T-helper 1 cell (primary cell): Measurements from ENCODE around the gene CHIT1.

Experiments used
- DNase-seq, 5 donors: peaks; one replicate each; pipeline ENCODE4 v3.0.0-alpha.2; 2012 to 2020

The CHIT1 gene

DNA sequence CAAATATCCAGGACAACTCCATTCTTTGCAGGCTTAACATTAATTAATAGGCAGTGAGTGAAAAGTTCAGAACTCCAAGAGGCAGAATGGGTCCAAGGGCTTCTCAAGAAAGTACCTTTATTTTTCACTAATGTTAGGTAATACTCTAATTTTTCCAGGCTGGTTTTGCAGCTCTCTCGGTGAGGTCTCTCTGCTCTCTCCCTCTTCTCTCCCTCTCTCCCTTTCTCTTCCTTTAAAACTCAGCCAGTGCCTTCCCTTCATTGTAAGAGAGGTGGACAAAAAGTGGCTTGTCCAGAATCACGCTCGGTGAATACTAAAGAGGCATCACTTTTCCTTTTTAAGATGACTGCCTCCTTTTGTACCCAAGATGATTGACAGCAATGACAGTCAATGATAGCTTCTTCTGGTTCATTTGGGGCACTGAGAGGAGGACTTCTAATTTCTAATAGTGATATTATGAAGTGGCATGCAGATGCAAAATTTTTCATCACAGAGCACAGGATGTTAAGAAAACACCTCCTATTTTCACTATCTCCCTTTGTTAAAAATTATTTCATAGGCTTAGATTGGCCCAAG, 41.7 kb downstream of the CHIT1 start:
- DNase-seq, result no peak

- DNase-seq, result no peak
These were observed 42.2 kb downstream of the CHIT1 start for GRCh38 chr1:203187304-203187685.

GRCh38 chr1:203186446-203187303, 42.8 kb downstream of the CHIT1 start, which contains the start of gene CHI3L1:
Gene CHI3L1 (minus strand): TSS chr1:203186704. CDS start chr1:203186623, 81 bp downstream.
- no peak for DNase-seq

DNA sequence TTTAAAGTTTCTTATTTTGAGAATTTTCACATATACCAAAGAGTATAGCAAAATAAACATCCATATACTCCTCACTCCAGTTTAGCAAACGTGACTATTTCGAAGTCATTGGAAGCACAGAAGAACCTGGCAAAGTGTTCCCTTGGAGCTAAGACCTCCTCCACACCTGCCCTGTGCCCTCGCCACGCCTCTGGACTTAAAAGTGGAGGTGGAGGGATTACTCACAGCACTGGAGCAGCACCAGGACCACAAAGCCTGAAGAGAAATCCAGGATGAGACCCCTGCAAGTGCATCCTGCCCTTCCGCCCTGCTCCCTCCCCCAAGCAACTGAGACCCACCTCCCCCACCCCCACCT, 43.4 kb downstream of the CHIT1 start:
- DNase-seq, result no peak

DNA sequence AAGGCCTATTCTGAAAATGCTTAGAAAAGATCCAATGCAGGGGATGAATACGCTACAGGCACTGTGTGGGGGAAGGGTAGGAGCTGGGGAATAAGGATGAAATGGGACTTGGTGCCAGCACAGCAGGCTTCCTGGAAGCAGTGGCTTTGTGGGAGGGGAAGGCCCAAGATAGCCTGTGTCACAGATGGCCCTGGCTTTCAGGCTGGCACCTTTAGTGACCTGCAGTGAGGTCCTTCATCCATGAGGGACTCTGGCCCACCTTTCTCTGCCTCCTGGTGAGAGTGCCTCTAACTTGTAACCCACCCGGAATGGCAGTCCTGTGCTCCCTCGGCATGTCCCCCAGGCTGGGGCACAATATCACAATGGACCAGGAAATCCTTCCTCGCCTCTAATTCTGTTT, 43.9 kb downstream of the CHIT1 start:
- DNase-seq, result no peak

- DNase-seq, result no peak
These were observed 44.4 kb downstream of the CHIT1 start for GRCh38 chr1:203185061-203185461.

- no peak for DNase-seq
These were observed 45.0 kb downstream of the CHIT1 start for GRCh38 chr1:203184467-203184866.

DNA sequence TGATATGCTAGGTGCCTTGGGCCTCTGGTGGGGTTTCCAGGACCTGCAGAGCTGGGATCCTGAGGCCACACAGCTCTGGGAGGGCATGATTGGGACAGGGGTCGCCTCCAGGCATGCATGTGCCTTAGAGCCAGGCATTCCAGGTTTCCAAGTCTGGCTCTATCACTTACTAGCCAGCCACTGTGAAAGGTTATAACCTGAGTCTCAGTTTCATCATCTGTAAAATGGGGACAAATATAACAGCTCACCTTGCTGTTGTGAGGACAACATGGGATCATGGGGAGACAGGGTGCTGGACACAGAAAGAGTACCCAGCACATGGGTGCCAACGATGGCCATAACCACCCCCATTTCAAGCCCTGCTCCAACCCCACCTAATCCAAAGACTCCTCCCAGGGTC, 45.6 kb downstream of the CHIT1 start:
- DNase-seq, result no peak

- no peak for DNase-seq
These were observed 47.0 kb downstream of the CHIT1 start for GRCh38 chr1:203182387-203182953.

DNA sequence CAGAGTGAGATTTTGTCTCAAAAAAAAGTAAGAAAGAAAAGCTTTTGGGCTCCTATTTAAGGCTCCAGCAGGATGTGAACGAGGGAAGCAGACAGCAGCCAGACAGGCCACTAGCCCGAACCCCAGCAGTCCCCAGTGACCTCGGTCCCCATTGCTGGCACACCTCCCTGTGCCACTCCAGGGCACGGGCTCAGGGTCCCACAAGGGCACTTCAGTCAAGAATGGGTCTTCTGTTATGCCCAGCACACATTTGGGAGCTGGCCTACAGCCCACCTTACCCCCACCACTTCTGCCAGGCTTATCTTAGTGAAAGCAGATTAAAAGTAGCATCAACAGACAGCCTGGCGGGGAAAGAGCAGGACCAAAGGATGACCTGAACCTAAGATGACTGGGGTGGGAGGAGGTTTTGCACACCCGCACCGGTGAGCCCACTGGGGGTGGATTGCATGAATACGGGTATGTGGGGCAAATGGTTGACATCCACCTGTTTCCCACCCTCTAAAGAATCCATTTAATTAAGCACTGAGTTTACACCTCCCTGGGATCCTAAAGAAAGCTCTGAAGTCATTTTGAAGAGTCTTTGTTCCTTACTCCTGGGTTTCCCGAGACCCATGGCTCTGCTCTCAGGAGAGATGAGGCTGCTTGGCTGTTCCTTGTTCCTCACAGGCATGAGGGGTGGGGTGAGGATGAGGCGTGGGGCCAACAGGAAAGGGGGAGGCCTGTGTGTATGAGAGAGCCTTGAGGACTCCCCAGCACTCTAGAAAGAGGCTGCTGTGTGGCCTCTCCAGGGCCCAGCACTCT, 47.7 kb downstream of the CHIT1 start:
- DNase-seq, result no peak

GRCh38 chr1:203180611-203181330, 48.7 kb downstream of the CHIT1 start:
- no peak for DNase-seq

DNA sequence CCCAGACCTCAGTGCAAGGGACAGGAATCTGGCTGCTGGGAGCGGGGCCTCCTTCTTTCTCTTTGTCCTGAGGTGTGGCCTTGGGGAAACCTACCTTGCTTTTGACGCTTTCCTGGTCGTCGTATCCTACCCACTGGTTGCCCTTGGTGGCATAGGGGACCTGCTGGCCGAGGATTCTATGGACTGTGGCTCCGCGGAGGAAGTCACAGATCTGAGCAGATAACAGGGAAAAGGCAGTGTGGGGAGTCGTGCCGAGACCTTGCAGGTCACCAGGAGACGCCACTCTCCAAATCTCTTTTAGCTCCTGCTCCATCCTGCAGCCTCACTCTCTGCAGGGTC, 49.8 kb downstream of the CHIT1 start:
- DNase-seq, result no peak

DNA sequence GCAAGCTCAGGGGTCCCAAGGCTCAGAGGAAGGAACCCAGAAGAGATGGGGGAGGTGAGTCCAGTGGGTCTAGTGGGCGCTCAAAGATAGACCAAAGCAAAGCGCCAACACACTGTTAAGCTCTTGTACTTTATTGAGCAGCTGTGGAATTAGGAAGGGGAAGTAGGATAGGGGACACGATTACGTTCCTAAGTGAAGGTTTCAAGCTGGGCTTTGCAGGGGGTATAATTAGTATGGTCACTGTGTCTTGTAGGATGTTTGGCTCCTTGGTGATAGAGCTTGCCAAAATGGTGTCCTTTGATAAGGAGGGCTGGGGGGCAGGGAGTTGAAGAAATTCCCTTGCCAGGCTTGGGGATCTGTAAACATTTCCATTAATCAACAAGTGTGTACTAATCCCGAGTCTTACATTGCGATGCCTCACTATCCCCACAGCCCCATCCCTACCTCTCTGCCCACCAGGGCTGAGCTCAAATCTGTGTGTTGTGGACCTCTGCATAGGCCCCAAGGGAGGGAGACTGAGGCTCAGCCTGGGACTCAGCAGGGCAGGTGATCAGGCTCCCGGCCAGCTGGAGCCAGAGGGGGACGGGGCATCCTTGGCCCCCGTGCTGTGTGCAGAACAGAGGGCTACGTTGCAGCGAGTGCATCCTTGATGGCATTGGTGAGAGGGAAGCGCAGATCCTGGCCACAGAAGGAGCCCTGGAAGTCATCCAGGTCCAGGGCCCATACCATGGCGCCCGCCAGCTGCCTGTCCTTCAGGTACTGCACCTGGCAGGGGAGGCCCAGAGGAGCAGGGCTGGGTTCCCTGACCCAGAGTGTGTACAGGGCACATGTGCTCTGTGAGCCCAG, 50.4 kb downstream of the CHIT1 start:
- DNase-seq, result no peak

- no peak for DNase-seq
These were observed 51.4 kb downstream of the CHIT1 start for GRCh38 chr1:203178083-203178482.

DNA sequence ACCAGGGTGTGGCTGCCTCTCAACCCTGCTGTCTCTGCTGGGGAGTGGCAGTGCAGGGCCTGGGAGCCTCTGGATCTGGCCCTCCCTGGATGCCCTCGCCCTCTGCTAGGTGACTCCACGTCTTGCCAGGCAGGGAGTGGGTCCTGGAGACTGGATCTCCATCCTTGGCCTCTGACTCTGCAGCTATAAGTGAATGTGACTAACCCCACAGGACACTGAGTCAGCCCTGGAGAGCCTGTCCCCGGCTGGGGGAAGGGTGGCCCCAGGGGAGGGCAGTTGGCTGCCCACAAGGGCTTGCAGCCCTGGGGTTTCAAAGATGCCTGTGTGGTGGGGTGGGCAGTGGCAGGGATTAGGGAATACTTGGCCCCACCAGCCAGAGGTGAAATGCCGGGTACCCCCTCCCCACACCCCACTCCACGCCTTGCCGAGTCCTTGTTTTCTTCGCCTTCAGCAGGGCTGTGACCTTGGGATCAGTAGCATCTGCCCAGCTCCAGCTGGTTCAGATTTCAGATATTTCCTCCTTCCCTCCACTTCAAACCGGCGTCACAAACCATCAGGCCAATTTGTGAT, 51.9 kb downstream of the CHIT1 start:
- no peak for DNase-seq

- DNase-seq, result no peak
These were observed 52.5 kb downstream of the CHIT1 start for GRCh38 chr1:203177036-203177405.

GRCh38 chr1:203176273-203177035, 53.0 kb downstream of the CHIT1 start:
- no peak for DNase-seq

- no peak for DNase-seq
These were observed 53.6 kb downstream of the CHIT1 start for GRCh38 chr1:203175827-203176241.

DNA sequence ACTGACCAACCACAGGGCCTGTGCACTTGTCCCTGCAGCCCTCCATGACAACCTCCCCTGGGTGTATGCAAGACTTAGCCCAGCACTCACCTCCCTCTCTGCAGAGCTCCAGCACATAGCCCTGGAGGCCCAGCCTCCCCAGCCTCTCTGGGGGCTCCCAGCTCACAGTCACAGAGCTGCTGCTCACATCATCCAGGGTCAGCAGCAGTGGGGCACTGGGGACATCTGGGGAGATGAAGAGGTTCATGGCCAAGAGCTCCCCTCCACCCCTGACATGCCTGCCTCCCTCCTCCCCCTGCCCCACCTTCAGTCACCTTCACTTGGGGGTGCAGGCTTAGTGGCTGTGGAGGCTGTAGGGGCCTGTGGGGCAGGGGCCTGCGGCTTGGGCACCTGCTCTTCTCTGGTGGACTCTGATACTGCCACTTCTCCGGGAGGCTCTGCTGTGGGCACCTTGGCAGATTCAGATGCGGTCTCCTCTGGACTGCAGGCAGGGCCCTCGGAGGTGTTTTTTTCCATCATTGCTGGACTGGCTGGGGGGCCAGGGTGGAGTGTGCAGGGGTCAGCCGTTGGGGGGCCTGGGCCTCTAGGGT, 54.1 kb downstream of the CHIT1 start, which contains the start of gene MYBPH:
Gene MYBPH, minus strand, starts transcription at position 590 of the 590 bp plus-strand sequence. Its CDS starts 71 bp downstream, at position 519.
- DNase-seq, result no peak
